GM12865 (cell line): ENCODE data around the gene CUL7.

ENCODE experiments used
- DNase-seq: peaks from one replicate; pipeline ENCODE4 v3.0.0; 2010; ENCODE audit warnings: low read depth
- H3K4me3 ChIP-seq: 2 replicates; pipeline ENCODE4 v1.5.1; 2011; ENCODE audit warnings: mild to moderate bottlenecking, low read depth, low read length, control low read depth
- TF ChIP-seq, protein P1 (sequence below): IDR thresholded peaks from 2 replicates; pipeline ENCODE4 v1.5.1; 2011; ENCODE audit warnings: low read length, control low read depth, low read depth, inconsistent platforms; ENCODE audit not compliant: insufficient read depth; ENCODE audit errors: missing control alignments

CUL7 gene

GRCh38 chr6:43016176-43016942 lies 37.3 kb downstream of the CUL7 start:
- H3K4me3 ChIP-seq = no peak overlapping the region
- DNase-seq = no peak
- TF ChIP-seq, protein P1, sequence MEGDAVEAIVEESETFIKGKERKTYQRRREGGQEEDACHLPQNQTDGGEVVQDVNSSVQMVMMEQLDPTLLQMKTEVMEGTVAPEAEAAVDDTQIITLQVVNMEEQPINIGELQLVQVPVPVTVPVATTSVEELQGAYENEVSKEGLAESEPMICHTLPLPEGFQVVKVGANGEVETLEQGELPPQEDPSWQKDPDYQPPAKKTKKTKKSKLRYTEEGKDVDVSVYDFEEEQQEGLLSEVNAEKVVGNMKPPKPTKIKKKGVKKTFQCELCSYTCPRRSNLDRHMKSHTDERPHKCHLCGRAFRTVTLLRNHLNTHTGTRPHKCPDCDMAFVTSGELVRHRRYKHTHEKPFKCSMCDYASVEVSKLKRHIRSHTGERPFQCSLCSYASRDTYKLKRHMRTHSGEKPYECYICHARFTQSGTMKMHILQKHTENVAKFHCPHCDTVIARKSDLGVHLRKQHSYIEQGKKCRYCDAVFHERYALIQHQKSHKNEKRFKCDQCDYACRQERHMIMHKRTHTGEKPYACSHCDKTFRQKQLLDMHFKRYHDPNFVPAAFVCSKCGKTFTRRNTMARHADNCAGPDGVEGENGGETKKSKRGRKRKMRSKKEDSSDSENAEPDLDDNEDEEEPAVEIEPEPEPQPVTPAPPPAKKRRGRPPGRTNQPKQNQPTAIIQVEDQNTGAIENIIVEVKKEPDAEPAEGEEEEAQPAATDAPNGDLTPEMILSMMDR = no peak

DNA sequence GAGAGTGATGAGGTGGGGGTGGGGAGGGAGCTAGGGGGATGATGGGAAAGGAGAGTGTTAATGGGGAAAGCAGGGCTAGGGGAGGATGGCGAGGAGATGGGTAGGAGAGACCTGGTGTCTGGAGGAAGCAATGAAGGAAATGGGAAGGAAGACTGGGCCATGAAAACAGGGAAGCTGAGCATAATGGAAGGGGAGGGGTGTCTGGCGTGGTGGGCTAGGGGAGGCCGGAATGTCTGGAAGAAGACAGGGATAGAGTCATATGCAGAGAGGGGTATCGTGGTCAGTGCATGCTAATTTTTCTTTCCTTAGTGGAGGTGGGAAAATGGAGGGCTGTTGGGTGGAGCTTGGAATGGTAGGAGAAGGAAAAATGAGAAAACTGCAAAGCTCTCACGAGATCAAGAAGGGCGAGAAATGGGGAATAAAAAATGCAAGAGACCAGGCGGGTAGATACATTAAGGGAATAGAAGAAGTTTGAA lies 39.2 kb downstream of the CUL7 start:
- TF ChIP-seq, protein P1 = no peak
- no peak for DNase-seq
- H3K4me3 ChIP-seq = peak overlapping the region; percentile 87

DNA sequence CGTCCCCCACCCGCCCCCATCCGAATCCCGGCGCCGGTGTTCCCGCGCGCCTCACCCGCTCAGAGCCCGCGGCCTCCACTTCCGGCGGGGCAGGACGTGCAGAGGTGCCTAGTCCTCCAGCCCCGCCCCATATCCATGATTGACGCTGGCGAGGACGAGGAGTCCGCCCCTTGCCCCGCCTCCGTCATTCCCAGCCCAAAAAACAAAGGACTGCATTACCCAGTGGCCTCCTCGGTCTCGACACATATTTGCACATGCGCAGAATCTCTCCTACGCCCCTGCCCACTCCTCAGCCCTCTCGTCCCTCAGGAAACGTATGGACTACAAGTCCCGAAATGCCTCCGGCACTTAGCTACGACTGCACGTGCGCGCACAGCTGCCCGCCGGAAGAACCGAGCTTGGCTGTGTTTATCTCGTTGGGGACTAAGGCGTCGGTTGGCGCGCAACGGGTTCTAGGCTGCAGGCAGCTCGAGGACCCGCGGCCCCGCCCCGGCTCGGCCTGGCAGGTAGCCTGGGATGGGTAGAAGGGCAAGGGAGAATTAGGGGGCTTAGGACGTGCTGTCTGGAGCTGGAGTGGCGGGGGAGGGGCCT lies 39.7 kb downstream of the CUL7 start, which contains the start of the genes KLHDC3 and MEA1:
Gene KLHDC3, plus strand, starts transcription at position 407 of the 591 bp plus-strand sequence. CDS start 2,944 bp downstream, outside the sequence.
Gene MEA1, minus strand, starts transcription at position 104 of the 591 bp plus-strand sequence. CDS start 133 bp downstream, outside the sequence.
- peak; percentile 100 for DNase-seq
- TF ChIP-seq, protein P1 = no peak
- H3K4me3 ChIP-seq = peak within 1 kb of the TSS; percentile 94

- peak overlapping the region; percentile 94 for H3K4me3 ChIP-seq
- TF ChIP-seq, protein P1 = no peak
- DNase-seq = no peak
These were observed 40.4 kb downstream of the CUL7 start for GRCh38 chr6:43013097-43013842.

DNA sequence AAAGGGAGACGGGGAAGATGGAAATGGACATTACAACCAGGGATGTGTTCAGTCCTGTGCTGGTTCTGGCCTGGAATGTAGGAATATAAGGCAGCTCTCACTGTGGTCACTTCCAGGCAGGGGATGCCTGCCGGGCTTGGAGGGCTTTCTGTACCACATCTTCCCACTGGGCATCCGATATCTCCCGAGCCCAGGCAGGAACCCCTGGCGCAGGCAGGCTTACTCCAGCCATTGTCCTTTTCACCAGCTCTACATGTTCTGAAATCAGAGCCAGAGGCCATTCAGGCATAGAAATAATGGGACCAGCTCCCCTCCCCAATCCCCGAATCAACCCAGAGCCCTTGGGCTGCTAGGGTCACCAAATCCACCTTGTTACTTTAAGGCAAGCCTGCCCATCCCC lies 41.3 kb downstream of the CUL7 start:
- no peak for DNase-seq
- peak overlapping the region; percentile 94 for H3K4me3 ChIP-seq
- TF ChIP-seq, protein P1 = no peak

DNA sequence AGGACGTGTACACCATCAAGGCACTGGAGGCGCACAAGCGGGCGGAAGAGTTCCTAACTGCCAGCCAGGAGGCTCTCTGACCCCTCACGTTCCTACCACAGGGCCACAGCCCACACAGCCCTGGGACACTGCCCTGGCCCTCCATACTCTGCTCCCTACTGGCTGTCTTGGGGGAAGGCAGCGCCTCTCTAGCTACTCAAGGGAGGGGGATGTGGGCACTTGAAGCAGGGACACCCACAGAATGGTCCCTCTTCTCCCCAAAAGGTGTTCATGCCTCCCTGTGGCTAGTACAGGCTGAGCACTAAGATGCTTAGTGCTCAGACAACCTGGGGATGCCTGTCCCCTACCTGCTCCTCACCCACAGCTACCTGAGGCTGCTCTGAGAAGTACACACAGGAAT lies 42.4 kb downstream of the CUL7 start:
- H3K4me3 ChIP-seq = no peak overlapping the region
- no peak for DNase-seq
- TF ChIP-seq, protein P1 = no peak
